ENCODE measurements around the gene SREK1IP1.

- TF ChIP-seq SUZ12 (IDR thresholded peaks at IDR 0.05; ENCODE audit: extremely low read depth, insufficient read depth, insufficient read length) (no peak), YY1 (IDR thresholded peaks at IDR 0.05; ENCODE audit: insufficient read depth, insufficient read length) (no peak), ZNF274 (IDR thresholded peaks at IDR 0.05; ENCODE audit: low read depth, low read length) (no peak)
These were observed 5.0 kb upstream of the SREK1IP1 start for GRCh38 chr5:64773533-64773932.
